Ishikawa (cell line): ENCODE results near the gene KAT7.

ENCODE experiments used
- TAF1 ChIP-seq: IDR thresholded peaks from 2 replicates; pipeline ENCODE4 v1.6.1; 2012; ENCODE audit warnings: low read depth, mild to moderate bottlenecking
- TCF12 ChIP-seq: IDR thresholded peaks from 2 replicates; pipeline ENCODE4 v1.6.1; 2012; ENCODE audit warnings: low read depth
- YY1 ChIP-seq: IDR thresholded peaks from 2 replicates; pipeline ENCODE4 v1.6.1; 2012; ENCODE audit warnings: low read depth
- TF ChIP-seq, protein P1 (sequence below): IDR thresholded peaks from 2 replicates; pipeline ENCODE4 v1.6.1; 2012
- TF ChIP-seq, protein P2 (sequence below): IDR thresholded peaks from 2 replicates; pipeline ENCODE4 v1.6.1; 2012; ENCODE audit warnings: low read depth, mild to moderate bottlenecking
- TF ChIP-seq, protein P3 (sequence below): IDR thresholded peaks from 2 replicates; pipeline ENCODE4 v1.6.1; 2012

DNA sequence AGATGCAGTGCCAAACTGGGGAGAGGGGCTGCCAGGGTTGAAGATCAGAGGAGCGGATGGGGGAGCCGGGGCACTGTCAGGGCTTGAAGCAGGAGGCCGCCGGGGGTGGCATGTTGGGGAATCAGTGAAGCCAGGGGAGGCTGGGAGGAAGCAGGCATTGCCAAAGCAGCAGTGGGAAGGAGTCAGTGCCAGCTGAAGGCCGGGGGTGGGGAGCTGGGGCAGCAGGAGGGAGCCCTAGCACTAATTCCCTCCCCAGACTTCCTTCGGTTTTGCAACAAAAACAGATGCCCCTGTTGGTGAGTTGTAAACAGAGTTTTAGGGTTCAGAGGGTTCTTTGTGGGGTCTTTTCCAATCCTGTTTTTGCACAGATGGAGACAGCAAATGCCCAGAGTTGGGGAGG lies 70.3 kb downstream of the KAT7 start:
- TF ChIP-seq, protein P1, sequence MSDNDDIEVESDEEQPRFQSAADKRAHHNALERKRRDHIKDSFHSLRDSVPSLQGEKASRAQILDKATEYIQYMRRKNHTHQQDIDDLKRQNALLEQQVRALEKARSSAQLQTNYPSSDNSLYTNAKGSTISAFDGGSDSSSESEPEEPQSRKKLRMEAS: no peak
- TF ChIP-seq, protein P2, sequence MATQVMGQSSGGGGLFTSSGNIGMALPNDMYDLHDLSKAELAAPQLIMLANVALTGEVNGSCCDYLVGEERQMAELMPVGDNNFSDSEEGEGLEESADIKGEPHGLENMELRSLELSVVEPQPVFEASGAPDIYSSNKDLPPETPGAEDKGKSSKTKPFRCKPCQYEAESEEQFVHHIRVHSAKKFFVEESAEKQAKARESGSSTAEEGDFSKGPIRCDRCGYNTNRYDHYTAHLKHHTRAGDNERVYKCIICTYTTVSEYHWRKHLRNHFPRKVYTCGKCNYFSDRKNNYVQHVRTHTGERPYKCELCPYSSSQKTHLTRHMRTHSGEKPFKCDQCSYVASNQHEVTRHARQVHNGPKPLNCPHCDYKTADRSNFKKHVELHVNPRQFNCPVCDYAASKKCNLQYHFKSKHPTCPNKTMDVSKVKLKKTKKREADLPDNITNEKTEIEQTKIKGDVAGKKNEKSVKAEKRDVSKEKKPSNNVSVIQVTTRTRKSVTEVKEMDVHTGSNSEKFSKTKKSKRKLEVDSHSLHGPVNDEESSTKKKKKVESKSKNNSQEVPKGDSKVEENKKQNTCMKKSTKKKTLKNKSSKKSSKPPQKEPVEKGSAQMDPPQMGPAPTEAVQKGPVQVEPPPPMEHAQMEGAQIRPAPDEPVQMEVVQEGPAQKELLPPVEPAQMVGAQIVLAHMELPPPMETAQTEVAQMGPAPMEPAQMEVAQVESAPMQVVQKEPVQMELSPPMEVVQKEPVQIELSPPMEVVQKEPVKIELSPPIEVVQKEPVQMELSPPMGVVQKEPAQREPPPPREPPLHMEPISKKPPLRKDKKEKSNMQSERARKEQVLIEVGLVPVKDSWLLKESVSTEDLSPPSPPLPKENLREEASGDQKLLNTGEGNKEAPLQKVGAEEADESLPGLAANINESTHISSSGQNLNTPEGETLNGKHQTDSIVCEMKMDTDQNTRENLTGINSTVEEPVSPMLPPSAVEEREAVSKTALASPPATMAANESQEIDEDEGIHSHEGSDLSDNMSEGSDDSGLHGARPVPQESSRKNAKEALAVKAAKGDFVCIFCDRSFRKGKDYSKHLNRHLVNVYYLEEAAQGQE: no peak
- no peak for TF ChIP-seq TAF1
- TF ChIP-seq YY1: no peak
- TF ChIP-seq TCF12: no peak
- TF ChIP-seq, protein P3, sequence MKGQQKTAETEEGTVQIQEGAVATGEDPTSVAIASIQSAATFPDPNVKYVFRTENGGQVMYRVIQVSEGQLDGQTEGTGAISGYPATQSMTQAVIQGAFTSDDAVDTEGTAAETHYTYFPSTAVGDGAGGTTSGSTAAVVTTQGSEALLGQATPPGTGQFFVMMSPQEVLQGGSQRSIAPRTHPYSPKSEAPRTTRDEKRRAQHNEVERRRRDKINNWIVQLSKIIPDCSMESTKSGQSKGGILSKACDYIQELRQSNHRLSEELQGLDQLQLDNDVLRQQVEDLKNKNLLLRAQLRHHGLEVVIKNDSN: no peak
